ENCODE data around the gene SSTR3. TPM values are rescaled to one million over a fixed set of nuclear protein-coding genes. Genes with fewer than 3 reads are reported as not detected.

SSTR3 gene
- total and polyA plus RNA-seq, 2 of the 13 experiments (the other 11 are each of a cell fraction or from before 2014, with no cell fraction given), result 0.08 to 0.64 TPM

DNA sequence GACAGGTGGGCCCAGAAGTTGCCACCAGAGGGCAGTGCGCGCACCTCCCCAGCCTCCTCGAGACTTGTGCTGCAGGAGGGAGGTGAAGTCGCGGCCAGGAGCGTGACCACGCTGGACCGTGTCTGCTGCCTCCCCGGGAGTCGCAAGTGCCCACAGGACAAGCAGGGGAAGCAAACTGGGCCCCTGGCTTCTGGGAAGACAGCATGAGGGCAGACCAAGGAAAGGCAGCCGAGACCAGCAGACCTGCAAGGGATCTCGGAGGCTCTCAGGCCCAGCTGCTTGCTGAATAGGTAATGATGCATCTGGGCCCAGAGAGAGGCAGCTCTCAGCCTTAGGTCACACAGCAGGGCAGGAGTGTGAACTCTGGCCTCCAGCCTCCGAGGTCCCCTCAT lies 45.6 kb downstream of the SSTR3 start (continued):
- TF ChIP-seq, protein P1, sequence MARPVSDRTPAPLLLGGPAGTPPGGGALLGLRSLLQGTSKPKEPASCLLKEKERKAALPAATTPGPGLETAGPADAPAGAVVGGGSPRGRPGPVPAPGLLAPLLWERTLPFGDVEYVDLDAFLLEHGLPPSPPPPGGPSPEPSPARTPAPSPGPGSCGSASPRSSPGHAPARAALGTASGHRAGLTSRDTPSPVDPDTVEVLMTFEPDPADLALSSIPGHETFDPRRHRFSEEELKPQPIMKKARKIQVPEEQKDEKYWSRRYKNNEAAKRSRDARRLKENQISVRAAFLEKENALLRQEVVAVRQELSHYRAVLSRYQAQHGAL (CRISPR knock-in tag; IDR thresholded peaks at IDR 0.05; ENCODE audit: not compliant biosample characterization), result no peak
- TF ChIP-seq TSC22D2 (CRISPR knock-in tag; IDR thresholded peaks at IDR 0.05; ENCODE audit: borderline replicate concordance), result no peak
- TF ChIP-seq, protein P2, sequence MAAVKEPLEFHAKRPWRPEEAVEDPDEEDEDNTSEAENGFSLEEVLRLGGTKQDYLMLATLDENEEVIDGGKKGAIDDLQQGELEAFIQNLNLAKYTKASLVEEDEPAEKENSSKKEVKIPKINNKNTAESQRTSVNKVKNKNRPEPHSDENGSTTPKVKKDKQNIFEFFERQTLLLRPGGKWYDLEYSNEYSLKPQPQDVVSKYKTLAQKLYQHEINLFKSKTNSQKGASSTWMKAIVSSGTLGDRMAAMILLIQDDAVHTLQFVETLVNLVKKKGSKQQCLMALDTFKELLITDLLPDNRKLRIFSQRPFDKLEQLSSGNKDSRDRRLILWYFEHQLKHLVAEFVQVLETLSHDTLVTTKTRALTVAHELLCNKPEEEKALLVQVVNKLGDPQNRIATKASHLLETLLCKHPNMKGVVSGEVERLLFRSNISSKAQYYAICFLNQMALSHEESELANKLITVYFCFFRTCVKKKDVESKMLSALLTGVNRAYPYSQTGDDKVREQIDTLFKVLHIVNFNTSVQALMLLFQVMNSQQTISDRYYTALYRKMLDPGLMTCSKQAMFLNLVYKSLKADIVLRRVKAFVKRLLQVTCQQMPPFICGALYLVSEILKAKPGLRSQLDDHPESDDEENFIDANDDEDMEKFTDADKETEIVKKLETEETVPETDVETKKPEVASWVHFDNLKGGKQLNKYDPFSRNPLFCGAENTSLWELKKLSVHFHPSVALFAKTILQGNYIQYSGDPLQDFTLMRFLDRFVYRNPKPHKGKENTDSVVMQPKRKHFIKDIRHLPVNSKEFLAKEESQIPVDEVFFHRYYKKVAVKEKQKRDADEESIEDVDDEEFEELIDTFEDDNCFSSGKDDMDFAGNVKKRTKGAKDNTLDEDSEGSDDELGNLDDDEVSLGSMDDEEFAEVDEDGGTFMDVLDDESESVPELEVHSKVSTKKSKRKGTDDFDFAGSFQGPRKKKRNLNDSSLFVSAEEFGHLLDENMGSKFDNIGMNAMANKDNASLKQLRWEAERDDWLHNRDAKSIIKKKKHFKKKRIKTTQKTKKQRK (IDR thresholded peaks at IDR 0.05; ENCODE audit: low read length), result no peak
- 0 out of 2 replicates have a peak, but pooled peaks have one; percentile 20 for TF ChIP-seq ETV5 (CRISPR knock-in tag; IDR thresholded peaks at IDR 0.05; ENCODE audit: borderline replicate concordance)
- TF ChIP-seq, protein P3, sequence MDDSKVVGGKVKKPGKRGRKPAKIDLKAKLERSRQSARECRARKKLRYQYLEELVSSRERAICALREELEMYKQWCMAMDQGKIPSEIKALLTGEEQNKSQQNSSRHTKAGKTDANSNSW (CRISPR knock-in tag; IDR thresholded peaks at IDR 0.05; ENCODE audit: borderline replicate concordance), result no peak
- peak; percentile 63; the same call in 1 of the 2 replicates for TF ChIP-seq MEIS1 (CRISPR knock-in tag; IDR thresholded peaks at IDR 0.05; ENCODE audit: borderline replicate concordance)
- TF ChIP-seq ZNF136 (CRISPR knock-in tag; IDR thresholded peaks at IDR 0.05; ENCODE audit: low read depth), result no peak
- TF ChIP-seq ZNF143 (CRISPR knock-in tag; IDR thresholded peaks at IDR 0.05), result no peak
- TF ChIP-seq ZNF430 (CRISPR knock-in tag; IDR thresholded peaks at IDR 0.05), result no peak
- TF ChIP-seq NFE2L2 (IDR thresholded peaks at IDR 0.05; ENCODE audit: low read length), result no peak
- TF ChIP-seq ZNF292 (CRISPR knock-in tag; IDR thresholded peaks at IDR 0.05; ENCODE audit: borderline replicate concordance, low read depth), result no peak
- TF ChIP-seq PRMT3 (CRISPR knock-in tag; IDR thresholded peaks at IDR 0.05; ENCODE audit: borderline replicate concordance, low read depth), result no peak
- no peak for TF ChIP-seq ZNF446 (CRISPR knock-in tag; IDR thresholded peaks at IDR 0.05)
- no peak for TF ChIP-seq ZSCAN21 (CRISPR knock-in tag; IDR thresholded peaks at IDR 0.05; ENCODE audit: borderline replicate concordance)
- no peak for TF ChIP-seq CREB1 (IDR thresholded peaks at IDR 0.05)
- TF ChIP-seq CREB1 (CRISPR knock-in tag; IDR thresholded peaks at IDR 0.05), result no peak
- TF ChIP-seq ZNF224 (CRISPR knock-in tag; IDR thresholded peaks at IDR 0.05), result no peak
- no peak for TF ChIP-seq ZNF546 (CRISPR knock-in tag; conservative IDR thresholded peaks at IDR 0.05)
- TF ChIP-seq ZNF768 (CRISPR knock-in tag; IDR thresholded peaks at IDR 0.05), result peak; percentile 99
- no peak for TF ChIP-seq ZNF564 (CRISPR knock-in tag; IDR thresholded peaks at IDR 0.05)
- TF ChIP-seq, protein P4, sequence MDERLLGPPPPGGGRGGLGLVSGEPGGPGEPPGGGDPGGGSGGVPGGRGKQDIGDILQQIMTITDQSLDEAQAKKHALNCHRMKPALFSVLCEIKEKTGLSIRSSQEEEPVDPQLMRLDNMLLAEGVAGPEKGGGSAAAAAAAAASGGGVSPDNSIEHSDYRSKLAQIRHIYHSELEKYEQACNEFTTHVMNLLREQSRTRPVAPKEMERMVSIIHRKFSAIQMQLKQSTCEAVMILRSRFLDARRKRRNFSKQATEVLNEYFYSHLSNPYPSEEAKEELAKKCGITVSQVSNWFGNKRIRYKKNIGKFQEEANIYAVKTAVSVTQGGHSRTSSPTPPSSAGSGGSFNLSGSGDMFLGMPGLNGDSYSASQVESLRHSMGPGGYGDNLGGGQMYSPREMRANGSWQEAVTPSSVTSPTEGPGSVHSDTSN (CRISPR knock-in tag; IDR thresholded peaks at IDR 0.05), result no peak
- TF ChIP-seq NR2F1 (CRISPR knock-in tag; IDR thresholded peaks at IDR 0.05), result no peak
- TF ChIP-seq TEAD2 (CRISPR knock-in tag; IDR thresholded peaks at IDR 0.05), result no peak
- TF ChIP-seq ZNF746 (CRISPR knock-in tag; IDR thresholded peaks at IDR 0.05), result no peak
- TF ChIP-seq ZNF616 (CRISPR knock-in tag; IDR thresholded peaks at IDR 0.05; ENCODE audit: low read depth), result no peak
- TF ChIP-seq ZC3H4 (CRISPR knock-in tag; IDR thresholded peaks at IDR 0.05; ENCODE audit: borderline replicate concordance), result no peak
